H1 (cell line): ENCODE measurements around the gene BRMS1. TPM values are rescaled to one million over a fixed set of nuclear protein-coding genes. Genes with fewer than 3 reads are reported as not detected.

Source experiments
- ASH2L ChIP-seq: fragments of 200-600, 300-600 bp; sonication (generic); IDR thresholded peaks from one replicate; pipeline ENCODE4 v1.7.1; 2017; ENCODE audit warnings: low read length
- CEBPB ChIP-seq: IDR thresholded peaks from 2 replicates; pipeline ENCODE4 v1.6.1; 2012; ENCODE audit warnings: low read depth, low read length
- CHD1 ChIP-seq: IDR thresholded peaks from 2 replicates; pipeline ENCODE4 v1.6.1; 2012; ENCODE audit warnings: low read depth, low read length, improper control_type of control experiment
- CHD7 ChIP-seq: fragments of 300-600 bp; sonication (generic); IDR thresholded peaks from 2 replicates; pipeline ENCODE4 v1.7.1; 2012; ENCODE audit warnings: low read length, moderate library complexity, mild to moderate bottlenecking, inconsistent platforms; ENCODE audit not compliant: insufficient replicate concordance
- CREB1 ChIP-seq: IDR thresholded peaks from 2 replicates; pipeline ENCODE4 v1.6.1; 2012; ENCODE audit warnings: inconsistent platforms
- EZH2 ChIP-seq: fragments of 200-600 bp; sonication (generic); IDR thresholded peaks from 2 replicates; pipeline ENCODE4 v1.7.1; 2012; ENCODE audit warnings: low read depth, mild to moderate bottlenecking, moderate library complexity, low read length, inconsistent platforms; ENCODE audit not compliant: severe bottlenecking
- KDM1A ChIP-seq: fragments of 200-600, 300-600 bp; sonication (generic); IDR thresholded peaks from 2 replicates; pipeline ENCODE4 v1.7.1; 2016; ENCODE audit warnings: mild to moderate bottlenecking, low read length, borderline replicate concordance
- polyA plus RNA-seq, 7 experiments: library from polyadenylated mRNA; depleted of rRNA in 3 of 7; stranded (reverse) in 5 of 7; unstranded in 2 of 7; fragments of >200 nt in 5 of 7; fragments of 200-250 nt in 2 of 7; gene quantifications; 1 replicate in 5 of 7; 2 replicates in 1 of 7; 4 replicates in 1 of 7; pipeline versions ENCODE4 v1.2.1 to v1.2.3, GENCODE V29; 2011 to 2013; ENCODE audit warnings: missing spikeins in 2 of 7, mixed read lengths in 2 of 7
- total RNA-seq: library from RNA; stranded (reverse); fragmentation: NEBNext Ultra II Directional; extraction: Animal tissue kit (Norgen Biotek cat#: 25700); gene quantifications from 2 replicates; pipeline ENCODE4 v1.2.1, GENCODE V29; 2021

Gene BRMS1
- total and polyA plus RNA-seq, 2 of the 8 experiments (the other 6 are each of a cell fraction or from before 2014, with no cell fraction given), result 39.2 to 46.1 TPM

- TF ChIP-seq CHD7 (no peak), CEBPB (no peak), KDM1A (no peak), CREB1 (peak; percentile 65), ASH2L (peak; percentile 33), CHD1 (no peak), EZH2 (peak; percentile 39)
Measured at GRCh38 chr11:66291706-66292542, 53.0 kb downstream of the BRMS1 start, which contains the start of gene TMEM151A (continued).
